Upper lobe of left lung (tissue), 4 donors: ENCODE measurements around the gene PNPLA2.

Experiments used
- POLR2A ChIP-seq, 4 donors: fragments of 450-650 bp; IDR thresholded peaks; one replicate each; pipeline ENCODE4 v1.5.1; 2016 to 2017; ENCODE audit warnings: antibody characterized with exemption in 4 of 4, mild to moderate bottlenecking in 2 of 4
- POLR2AphosphoS5 ChIP-seq, 2 donors: sonication (generic); formaldehyde crosslinking; IDR thresholded peaks; one replicate each; pipeline ENCODE4 v1.5.1; 2017; ENCODE audit warnings: antibody characterized with exemption in 2 of 2
- TF ChIP-seq, protein P1 (sequence below), 6 experiments: fragments of 450-650 bp in 4 of 6; fragments of 200-600 bp in 2 of 6; sonication (generic) in 2 of 6; IDR thresholded peaks; one replicate each; pipeline ENCODE4 v1.5.1; 2016 to 2019; ENCODE audit warnings: antibody characterized with exemption in 6 of 6

- no peak for TF ChIP-seq POLR2AphosphoS5 (IDR thresholded peaks at IDR 0.05)
- TF ChIP-seq, protein P1, sequence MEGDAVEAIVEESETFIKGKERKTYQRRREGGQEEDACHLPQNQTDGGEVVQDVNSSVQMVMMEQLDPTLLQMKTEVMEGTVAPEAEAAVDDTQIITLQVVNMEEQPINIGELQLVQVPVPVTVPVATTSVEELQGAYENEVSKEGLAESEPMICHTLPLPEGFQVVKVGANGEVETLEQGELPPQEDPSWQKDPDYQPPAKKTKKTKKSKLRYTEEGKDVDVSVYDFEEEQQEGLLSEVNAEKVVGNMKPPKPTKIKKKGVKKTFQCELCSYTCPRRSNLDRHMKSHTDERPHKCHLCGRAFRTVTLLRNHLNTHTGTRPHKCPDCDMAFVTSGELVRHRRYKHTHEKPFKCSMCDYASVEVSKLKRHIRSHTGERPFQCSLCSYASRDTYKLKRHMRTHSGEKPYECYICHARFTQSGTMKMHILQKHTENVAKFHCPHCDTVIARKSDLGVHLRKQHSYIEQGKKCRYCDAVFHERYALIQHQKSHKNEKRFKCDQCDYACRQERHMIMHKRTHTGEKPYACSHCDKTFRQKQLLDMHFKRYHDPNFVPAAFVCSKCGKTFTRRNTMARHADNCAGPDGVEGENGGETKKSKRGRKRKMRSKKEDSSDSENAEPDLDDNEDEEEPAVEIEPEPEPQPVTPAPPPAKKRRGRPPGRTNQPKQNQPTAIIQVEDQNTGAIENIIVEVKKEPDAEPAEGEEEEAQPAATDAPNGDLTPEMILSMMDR (IDR thresholded peaks at IDR 0.05) = no peak
- TF ChIP-seq POLR2A (IDR thresholded peaks at IDR 0.05) = no peak
Measured at GRCh38 chr11:778976-779954, 39.4 kb upstream of the PNPLA2 start.
